Measurements from ENCODE around the gene HIPK2.

GRCh38 chr7:139687211-139687954 is 90.4 kb downstream of the HIPK2 start:
- TF ChIP-seq CTCF (optimal IDR thresholded peaks at IDR 0.05 in 1 of 3, IDR thresholded peaks at IDR 0.05 in 1 of 3, conservative IDR thresholded peaks at IDR 0.05 in 1 of 3; ENCODE audit: extremely low read depth in 1 of 3, insufficient read depth in 2 of 3, low read length in 3 of 3) (no peak), EZH2 (IDR thresholded peaks at IDR 0.05; ENCODE audit: low read length) (no peak)
